Neural crest cell (in vitro differentiated cells): ENCODE results near the gene AATF. TPM values are rescaled to one million over a fixed set of nuclear protein-coding genes. Genes with fewer than 3 reads are reported as not detected.

Source experiments
- DNase-seq: peaks from one replicate; pipeline ENCODE4 v3.0.0; 2021; ENCODE audit warnings: low read depth, mixed read lengths, low spot score
- H3K27ac Mint-ChIP-seq: one replicate; pipeline ENCODE4 v1.8.0; 2021; ENCODE audit warnings: mild to moderate bottlenecking, mixed read lengths; ENCODE audit not compliant: unreplicated experiment
- H3K27me3 Mint-ChIP-seq: 2 replicates; pipeline ENCODE4 v1.8.0; 2021; ENCODE audit warnings: low read depth, mild to moderate bottlenecking, mixed read lengths
- H3K36me3 Mint-ChIP-seq: 2 replicates; pipeline ENCODE4 v1.8.0; 2021; ENCODE audit warnings: low read depth, mild to moderate bottlenecking, mixed read lengths
- H3K4me1 Mint-ChIP-seq: 2 replicates; pipeline ENCODE4 v1.8.0; 2021; ENCODE audit warnings: mixed read lengths
- H3K4me3 Mint-ChIP-seq: one replicate; pipeline ENCODE4 v1.8.0; 2021; ENCODE audit warnings: mild to moderate bottlenecking, mixed read lengths
- H3K9me3 Mint-ChIP-seq: 2 replicates; pipeline ENCODE4 v1.8.0; 2021; ENCODE audit warnings: mixed read lengths
- total RNA-seq: library from RNA; stranded (reverse); gene quantifications from 2 replicates; pipeline ENCODE4 v1.2.1, GENCODE V29; 2021
- TF ChIP-seq, protein P1 (sequence below): fragments of 200-600 bp; sonication (generic); conservative IDR thresholded peaks from 2 replicates; pipeline ENCODE4 v1.5.0; 2021; ENCODE audit warnings: antibody characterized with exemption, mild to moderate bottlenecking

AATF gene
- total RNA-seq, 1 donor from 2014 or later: 68.3 TPM

DNA sequence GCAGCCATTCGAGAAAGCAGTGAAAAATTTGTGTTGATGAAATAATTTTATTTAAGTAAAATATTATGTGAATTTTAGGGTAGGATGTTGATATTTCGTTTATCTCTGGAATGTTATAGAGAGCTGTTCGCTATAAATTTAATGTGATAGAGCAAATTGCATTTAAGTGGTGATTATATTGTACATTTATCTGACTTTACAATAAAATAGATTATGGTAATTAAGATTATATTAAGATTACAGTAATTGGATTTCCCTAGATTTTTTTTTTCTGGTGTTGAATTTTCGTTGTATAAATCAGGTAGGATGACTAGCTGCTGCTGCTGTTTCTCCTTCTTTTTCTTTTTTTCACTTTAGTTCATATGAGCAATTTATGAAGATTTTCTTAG lies 71.0 kb downstream of the AATF start:
- Mint-ChIP-seq H3K36me3 (peaks cover 2% of the 10 kb centered on the region), H3K9me3 (no peaks in the 10 kb centered on the region), H3K4me3 (no peak overlapping the region), H3K4me1 (peaks cover 47% of the 10 kb centered on the region), H3K27me3 (no peaks in the 10 kb centered on the region), H3K27ac (no peak overlapping the region)
- TF ChIP-seq, protein P1, sequence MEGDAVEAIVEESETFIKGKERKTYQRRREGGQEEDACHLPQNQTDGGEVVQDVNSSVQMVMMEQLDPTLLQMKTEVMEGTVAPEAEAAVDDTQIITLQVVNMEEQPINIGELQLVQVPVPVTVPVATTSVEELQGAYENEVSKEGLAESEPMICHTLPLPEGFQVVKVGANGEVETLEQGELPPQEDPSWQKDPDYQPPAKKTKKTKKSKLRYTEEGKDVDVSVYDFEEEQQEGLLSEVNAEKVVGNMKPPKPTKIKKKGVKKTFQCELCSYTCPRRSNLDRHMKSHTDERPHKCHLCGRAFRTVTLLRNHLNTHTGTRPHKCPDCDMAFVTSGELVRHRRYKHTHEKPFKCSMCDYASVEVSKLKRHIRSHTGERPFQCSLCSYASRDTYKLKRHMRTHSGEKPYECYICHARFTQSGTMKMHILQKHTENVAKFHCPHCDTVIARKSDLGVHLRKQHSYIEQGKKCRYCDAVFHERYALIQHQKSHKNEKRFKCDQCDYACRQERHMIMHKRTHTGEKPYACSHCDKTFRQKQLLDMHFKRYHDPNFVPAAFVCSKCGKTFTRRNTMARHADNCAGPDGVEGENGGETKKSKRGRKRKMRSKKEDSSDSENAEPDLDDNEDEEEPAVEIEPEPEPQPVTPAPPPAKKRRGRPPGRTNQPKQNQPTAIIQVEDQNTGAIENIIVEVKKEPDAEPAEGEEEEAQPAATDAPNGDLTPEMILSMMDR: no peak
- no peak for DNase-seq

DNA sequence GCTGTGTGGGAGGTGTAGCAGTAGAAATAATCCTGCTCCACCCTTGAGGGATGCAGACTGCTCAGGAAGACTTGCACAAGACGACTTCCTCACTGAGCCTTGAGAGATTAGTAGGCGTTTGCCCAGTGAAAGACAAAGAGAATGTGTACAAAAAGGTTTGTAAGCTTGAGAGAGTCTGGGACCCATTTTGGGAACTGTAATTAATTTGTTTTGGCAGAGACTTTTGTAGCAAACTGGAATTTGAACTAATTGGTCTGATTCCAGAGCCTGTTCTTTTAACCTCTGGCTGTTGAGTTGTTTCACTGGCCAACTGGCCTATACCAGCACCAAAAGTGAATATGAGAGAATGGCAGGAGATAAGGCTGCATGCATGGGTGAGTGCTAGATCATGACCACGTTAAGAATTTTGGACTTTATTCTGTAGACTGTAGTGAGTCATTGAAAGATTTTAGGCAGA lies 75.5 kb downstream of the AATF start:
- no peaks in the 10 kb centered on the region for H3K27me3 Mint-ChIP-seq
- TF ChIP-seq, protein P1: no peak
- DNase-seq: no peak
- H3K36me3 Mint-ChIP-seq: peaks cover 6% of the 10 kb centered on the region
- H3K4me3 Mint-ChIP-seq: no peak overlapping the region
- no peaks in the 10 kb centered on the region for H3K9me3 Mint-ChIP-seq
- no peak overlapping the region for H3K27ac Mint-ChIP-seq
- H3K4me1 Mint-ChIP-seq: peaks cover 39% of the 10 kb centered on the region

DNA sequence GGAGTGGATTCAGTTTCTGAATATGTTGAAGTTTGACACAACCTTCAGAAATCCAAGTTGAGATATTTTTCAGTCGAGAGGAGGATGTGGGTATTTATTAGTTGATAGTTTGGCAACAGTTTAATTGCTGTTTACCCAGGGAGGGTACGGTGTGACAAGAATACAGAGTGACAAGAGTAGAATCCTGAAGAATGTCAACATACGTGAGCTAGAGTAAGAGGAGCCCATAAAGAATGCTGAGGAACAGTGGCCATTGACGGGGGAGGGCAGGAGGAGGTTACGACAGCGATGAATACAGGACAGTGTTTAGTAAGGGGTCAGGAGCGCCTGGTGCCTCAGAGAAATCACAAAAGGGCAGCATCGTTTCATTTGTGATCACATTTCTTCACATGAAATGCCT lies 76.5 kb downstream of the AATF start:
- H3K27me3 Mint-ChIP-seq: no peaks in the 10 kb centered on the region
- H3K9me3 Mint-ChIP-seq: no peaks in the 10 kb centered on the region
- no peak overlapping the region for H3K4me3 Mint-ChIP-seq
- H3K36me3 Mint-ChIP-seq: peaks cover 6% of the 10 kb centered on the region
- no peak overlapping the region for H3K27ac Mint-ChIP-seq
- peaks cover 31% of the 10 kb centered on the region for H3K4me1 Mint-ChIP-seq
- no peak for DNase-seq
- TF ChIP-seq, protein P1: no peak

DNA sequence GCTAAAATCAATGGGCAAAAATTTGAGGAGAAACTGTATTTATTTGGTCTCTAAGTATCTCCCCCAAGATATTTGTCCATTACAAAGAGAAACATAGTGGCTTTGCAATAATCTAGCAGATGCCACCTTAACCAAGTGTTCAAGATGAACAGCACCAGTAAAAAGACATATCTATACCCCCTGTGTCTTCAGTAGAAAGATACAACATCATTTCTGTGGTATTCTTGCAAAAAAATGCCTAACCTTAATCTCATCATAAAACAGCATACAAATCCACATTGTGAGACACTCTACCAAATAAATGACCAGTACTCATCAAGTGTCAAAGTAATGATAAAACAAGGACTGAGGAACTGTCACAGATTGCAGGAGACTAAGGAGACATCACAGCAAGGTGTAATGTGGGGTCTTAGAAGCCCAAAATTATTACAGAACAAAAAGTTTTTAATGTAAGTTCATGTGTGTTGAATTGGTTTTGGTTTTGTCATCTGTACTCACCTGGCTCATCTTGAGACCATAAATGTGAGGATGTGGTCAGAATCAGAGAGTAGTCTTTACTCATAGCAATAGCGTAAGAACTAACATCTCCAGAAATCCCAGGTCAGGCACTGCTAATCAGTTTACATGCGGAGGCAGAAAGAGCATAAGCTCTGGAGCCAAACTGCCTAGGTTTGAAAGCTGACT lies 77.2 kb downstream of the AATF start:
- no peaks in the 10 kb centered on the region for H3K9me3 Mint-ChIP-seq
- TF ChIP-seq, protein P1: no peak
- H3K27ac Mint-ChIP-seq: no peak overlapping the region
- peaks cover 4% of the 10 kb centered on the region for H3K36me3 Mint-ChIP-seq
- no peaks in the 10 kb centered on the region for H3K27me3 Mint-ChIP-seq
- no peak for DNase-seq
- H3K4me3 Mint-ChIP-seq: no peak overlapping the region
- peaks cover 26% of the 10 kb centered on the region for H3K4me1 Mint-ChIP-seq

DNA sequence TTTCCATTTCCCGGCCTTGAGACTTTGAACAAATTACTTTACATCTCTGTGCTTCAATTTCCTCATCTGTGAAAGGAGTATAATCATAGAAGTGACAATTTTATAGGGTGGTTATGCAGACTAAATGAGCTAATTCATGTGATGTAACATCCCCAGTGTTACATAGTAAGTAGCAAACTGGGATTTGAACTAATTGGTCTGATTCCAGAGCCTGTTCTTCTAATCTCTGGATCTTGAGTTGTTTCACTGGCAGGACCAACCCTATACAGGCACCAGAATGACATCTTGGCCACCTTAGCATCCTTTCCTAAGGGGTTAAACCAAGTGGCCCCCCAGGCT lies 77.7 kb downstream of the AATF start:
- no peaks in the 10 kb centered on the region for H3K9me3 Mint-ChIP-seq
- peaks cover 26% of the 10 kb centered on the region for H3K4me1 Mint-ChIP-seq
- no peaks in the 10 kb centered on the region for H3K27me3 Mint-ChIP-seq
- DNase-seq: no peak
- peaks cover 6% of the 10 kb centered on the region for H3K36me3 Mint-ChIP-seq
- TF ChIP-seq, protein P1: no peak
- H3K27ac Mint-ChIP-seq: no peak overlapping the region
- no peak overlapping the region for H3K4me3 Mint-ChIP-seq
